Gastroesophageal sphincter (tissue), 3 donors: ENCODE results near the gene CDK11B.
"Not testable (repeated sequence)": the region's sequence is repeated elsewhere in the genome, so short reads cannot be mapped to it uniquely, and the experiment has no call there.

Experiments used
- CTCF ChIP-seq, 4 experiments: fragments of 200-600 bp in 2 of 4; fragments of 450-650 bp in 2 of 4; sonication (generic) in 1 of 4; IDR thresholded peaks; one replicate each; pipeline ENCODE4 v1.5.1; 2017 to 2019; ENCODE audit warnings: antibody characterized with exemption in 4 of 4, mild to moderate bottlenecking in 2 of 4, moderate library complexity in 2 of 4
- EP300 ChIP-seq: sonication (generic); formaldehyde crosslinking; IDR thresholded peaks from one replicate; pipeline ENCODE4 v1.6.1; 2017; ENCODE audit warnings: antibody characterized with exemption, mild to moderate bottlenecking
- POLR2A ChIP-seq, 2 donors: fragments of 450-650 bp; IDR thresholded peaks; one replicate each; pipeline ENCODE4 v1.6.1; 2017; ENCODE audit warnings: antibody characterized with exemption in 2 of 2, mild to moderate bottlenecking in 2 of 2, moderate library complexity in 1 of 2
- POLR2AphosphoS5 ChIP-seq: sonication (generic); formaldehyde crosslinking; IDR thresholded peaks from one replicate; pipeline ENCODE4 v1.6.1; 2017; ENCODE audit warnings: antibody characterized with exemption

DNA sequence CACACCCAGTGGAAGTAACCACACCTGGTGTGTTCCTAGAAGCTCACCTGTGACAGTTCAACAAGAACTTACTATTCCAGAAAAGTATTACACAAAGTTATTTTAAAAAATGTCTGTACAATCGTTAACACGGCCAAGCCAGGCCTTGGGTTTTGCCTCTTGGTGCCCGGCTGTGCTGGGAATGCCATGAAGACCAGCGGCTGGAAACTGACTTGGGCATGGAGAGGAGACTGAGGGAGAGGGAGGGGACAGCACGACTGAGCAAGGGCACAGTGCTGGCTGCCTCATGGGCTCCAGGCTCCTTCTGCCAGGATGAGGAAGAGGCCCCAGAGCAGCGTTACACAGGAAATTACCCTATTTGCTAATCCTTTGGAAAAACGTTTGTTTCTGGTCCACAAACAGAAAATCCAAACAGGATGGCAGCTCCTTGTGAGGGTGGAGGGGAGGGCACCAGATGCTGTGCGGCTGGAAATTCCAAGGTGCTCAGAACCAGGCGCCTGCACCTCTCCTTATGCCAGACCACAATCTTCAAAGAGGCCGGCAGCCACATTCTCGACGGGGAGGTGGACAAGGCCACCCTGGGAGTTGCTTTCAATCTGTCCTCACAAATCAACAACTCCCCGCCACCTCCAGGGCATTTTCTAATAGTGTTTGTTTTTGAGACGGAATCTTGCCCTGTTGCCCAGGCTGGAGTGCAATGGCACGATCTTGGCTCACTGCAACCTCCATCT is 4.2 kb upstream of the CDK11B start:
- not testable (repeated sequence) for TF ChIP-seq CTCF (IDR thresholded peaks at IDR 0.05); POLR2A (IDR thresholded peaks at IDR 0.05); POLR2AphosphoS5; EP300
